NCI-H460 (cell line): ENCODE results near the gene MAGI1. TPM values are rescaled to one million over a fixed set of nuclear protein-coding genes. Genes with fewer than 3 reads are reported as not detected.

Experiments used
- DNase-seq: peaks from one replicate; pipeline ENCODE4 v3.0.0-alpha.2; 2016; ENCODE audit warnings: low read depth; ENCODE audit errors: extremely low read depth
- total RNA-seq: library from RNA; depleted of rRNA; stranded (reverse); fragments of >200 nt; shearing (Covaris generic); gene quantifications from 2 replicates; pipeline ENCODE4 v1.2.3, GENCODE V29; 2014

MAGI1 gene
- total RNA-seq, 1 experiment from 2014 or later = 1.7 TPM

DNA sequence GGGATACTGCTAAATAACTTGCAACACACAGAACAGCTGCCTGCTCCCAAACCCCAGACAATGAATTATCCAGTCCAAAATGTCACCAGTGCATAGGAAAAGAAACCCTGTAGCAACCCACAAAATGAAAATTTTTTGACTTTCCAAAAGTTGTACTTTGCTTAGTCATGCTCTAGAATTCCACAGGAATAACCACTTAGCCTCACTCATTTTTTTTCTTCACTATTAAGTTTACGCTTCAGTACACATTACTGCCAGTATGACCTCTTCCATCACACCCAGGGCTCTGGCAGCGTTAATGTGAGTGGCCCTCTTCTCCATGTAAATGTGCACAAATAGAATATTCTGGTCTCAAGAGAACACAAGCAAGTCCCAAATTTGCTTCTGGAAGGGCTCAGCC is 259.8 kb downstream of the MAGI1 start:
- DNase-seq = no peak

DNA sequence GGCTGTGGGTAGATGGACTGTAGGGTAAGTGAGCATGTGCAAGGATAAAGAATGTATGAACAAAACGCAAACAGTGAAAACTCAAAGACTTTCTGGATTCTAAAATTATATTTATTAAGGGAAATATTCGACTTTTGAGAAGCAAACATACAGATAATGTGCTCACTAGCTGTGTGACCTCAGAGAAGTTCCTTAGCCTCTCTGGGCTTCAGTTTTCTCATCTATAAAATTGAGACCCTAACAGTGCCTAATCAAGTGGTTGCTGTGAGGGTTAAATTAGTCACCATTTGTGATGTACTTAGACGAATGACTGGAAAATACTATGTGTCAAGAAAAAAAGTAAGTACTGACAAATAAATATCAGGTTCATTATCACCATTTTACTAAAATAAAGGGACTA is 261.7 kb downstream of the MAGI1 start:
- DNase-seq = no peak

- DNase-seq = no peak
These were observed 262.2 kb downstream of the MAGI1 start for GRCh38 chr3:65776494-65776893.

- no peak for DNase-seq
These were observed 262.6 kb downstream of the MAGI1 start for GRCh38 chr3:65776081-65776480.

DNA sequence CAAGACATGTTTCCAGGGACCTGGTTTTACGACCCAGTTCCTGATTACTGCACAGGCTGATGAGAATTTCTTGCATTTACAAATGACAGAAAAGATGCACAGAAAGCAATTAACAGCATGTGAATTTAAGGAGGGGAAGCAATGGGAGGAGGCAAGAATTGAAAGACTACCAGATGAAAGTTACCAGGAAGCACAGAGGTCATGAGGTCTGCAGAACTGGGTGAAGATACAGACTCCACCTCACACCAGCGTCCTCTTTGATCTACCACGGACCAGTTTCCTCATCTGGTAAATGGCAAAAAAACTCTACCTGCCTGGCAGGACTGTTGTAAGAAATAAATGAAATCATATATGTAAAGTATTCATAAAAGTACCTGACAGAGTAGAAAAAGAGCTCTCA is 266.0 kb downstream of the MAGI1 start:
- no peak for DNase-seq

GRCh38 chr3:65767551-65767950 is 271.2 kb downstream of the MAGI1 start:
- no peak for DNase-seq

- no peak for DNase-seq
These were observed 276.5 kb downstream of the MAGI1 start for GRCh38 chr3:65762235-65762580.

DNA sequence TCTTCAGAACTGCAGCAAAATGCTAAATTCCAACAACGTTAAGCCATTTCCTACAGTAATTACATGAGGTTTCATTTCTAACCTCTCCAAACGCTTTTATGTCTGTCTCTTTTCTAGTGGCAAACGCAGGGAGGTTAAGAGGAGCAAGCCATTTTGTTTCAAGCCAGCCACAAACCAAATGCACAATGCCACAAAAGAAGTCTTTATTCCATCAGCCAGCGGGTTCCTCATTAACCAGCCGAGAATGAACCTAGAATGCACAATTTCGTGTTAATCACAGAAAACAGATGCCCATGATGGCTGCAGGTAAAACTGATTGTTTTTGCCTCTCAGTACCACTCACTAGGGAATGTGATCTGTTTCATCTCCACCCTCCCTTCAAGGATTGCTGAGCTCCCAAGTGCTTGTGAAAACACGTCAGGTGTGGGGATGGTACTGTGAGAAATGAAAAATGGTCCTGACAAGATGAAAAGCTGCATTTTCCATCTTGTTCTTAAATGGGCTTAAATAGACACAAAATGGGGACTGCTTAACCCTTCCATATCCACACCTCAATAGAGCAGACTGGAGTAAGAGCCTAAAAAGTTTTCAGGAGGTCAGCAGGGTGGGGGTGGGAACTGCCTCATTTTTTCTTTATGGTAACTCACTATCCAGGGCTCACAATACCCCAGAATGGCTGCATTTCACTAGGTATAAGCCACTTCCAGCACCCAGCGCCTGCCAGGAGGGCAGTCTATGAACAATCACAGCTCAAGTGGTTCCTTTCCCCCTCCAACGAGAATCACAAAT is 277.1 kb downstream of the MAGI1 start:
- DNase-seq = no peak

DNA sequence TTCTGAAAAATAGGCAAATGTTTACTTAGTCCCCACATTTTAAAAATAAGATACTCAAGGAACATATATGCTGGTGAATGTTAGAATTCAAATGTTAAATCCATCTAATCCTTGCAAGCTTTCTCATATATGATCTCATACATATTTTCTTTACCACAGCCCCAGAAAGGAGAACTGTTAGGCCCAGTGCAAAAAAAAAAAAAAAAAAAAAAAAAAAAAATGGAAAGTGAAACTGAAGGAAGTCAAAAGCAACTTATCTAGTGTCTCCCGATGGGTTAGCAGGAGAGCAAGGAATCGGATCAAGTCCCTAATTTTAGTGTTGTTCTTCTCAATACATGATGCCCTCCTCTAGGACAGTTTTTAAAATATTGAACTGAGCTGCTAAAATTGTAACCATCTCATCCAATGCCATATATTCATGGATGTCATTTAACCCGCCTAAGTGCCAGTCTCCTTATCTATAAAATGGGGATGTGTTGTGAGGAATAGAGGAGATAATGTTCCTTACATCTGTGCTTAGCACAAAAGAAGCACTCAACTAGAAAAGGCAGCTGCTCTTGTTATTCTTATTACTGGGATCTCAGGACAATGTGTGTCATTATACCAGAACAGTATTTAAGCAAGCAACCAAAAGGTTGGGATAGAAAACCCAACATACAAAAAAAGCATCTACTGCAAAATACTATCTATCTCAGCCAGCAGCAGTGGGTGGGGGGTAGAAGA is 279.7 kb downstream of the MAGI1 start:
- no peak for DNase-seq

GRCh38 chr3:65758438-65758837 is 280.3 kb downstream of the MAGI1 start:
- no peak for DNase-seq

- DNase-seq = no peak
These were observed 286.1 kb downstream of the MAGI1 start for GRCh38 chr3:65752636-65753035.

- peak; percentile 6 for DNase-seq
These were observed 287.5 kb downstream of the MAGI1 start for GRCh38 chr3:65751123-65751700.

- DNase-seq = no peak
These were observed 289.7 kb downstream of the MAGI1 start for GRCh38 chr3:65749066-65749465.

DNA sequence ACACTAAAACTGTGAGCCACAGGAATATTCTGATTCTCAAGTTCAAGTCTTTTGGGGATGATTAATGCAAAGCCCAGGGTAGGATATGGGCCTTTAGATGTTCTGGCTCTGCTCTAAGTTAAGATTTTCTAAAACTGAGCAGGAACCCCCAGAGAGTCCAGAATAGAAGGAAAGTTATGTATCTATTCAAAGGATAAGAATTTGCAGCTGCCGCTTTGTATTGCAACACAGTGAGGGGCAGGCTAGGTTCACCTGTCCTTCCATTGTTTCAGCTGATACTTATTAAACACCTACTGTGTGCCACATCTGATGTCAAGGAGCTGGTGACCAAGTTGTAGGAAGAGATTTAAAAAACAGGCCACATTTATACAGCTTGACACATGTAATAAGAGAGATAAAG is 290.4 kb downstream of the MAGI1 start:
- no peak for DNase-seq

DNA sequence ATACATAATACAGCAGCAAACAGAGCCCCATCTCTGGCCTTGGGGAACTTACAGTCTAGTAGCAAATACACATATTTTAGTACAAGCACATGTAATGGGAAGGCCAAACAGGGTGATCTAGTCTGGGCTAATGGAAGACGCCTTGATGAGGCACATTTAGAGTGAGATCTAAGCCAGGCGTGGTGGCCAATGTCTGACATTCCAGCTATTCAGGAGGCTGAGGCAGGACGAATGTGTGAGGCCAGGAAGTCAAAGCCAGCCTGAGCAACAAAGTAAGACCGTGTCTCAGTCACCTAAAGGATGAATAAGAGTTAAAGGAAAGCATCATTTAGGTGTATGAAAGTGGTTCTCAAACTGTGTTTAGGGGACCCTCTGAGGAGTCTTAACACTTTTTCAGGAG is 291.9 kb downstream of the MAGI1 start:
- DNase-seq = no peak

- no peak for DNase-seq
These were observed 293.4 kb downstream of the MAGI1 start for GRCh38 chr3:65745306-65745705.

GRCh38 chr3:65742914-65743313 is 295.8 kb downstream of the MAGI1 start:
- no peak for DNase-seq

DNA sequence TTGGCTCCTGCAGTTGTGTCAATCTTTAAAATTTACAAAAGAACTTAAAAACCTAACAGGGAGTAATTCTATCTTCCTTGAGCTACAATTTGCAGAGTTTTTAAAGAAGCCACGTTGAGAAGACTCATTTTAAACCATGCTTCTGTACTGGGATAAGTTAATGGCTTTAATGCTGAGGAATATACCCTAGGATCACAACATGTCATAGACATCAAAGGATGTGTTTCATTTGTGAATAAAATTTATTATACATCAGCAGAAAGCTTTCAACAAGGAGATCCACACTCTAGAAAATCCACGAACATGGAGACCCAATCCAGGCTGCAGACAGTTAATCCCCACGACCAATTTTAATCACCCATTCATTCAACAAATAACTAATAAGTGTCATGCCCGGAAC is 297.2 kb downstream of the MAGI1 start:
- DNase-seq = no peak

DNA sequence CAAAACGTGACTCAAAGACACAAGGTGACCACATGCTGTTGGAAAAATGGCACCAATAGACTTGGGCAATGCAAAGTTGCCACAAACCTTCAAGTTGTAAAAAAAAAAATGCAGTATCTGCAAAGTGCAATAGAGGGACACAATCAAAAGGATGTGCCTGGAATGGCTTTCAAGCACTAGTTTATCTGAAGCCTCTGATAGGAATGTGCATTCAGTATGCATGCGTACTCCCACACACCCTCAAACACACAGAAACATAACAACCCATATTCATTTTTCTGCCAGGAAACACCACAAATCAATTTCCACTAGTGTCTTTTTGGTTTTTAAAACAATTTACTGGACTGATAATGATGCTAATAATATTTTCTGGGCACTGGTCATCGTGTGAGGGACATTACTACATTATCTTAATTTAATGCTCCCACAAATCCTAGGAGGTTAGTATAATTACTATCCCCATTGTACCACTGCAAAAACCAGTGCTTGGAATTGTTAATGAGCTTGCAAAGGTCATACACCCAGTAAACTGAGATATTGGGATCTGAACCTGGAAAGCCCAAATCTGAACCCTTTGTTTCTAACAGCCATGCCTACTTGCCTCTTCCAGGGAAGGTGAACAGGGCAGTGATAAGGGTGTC is 298.7 kb downstream of the MAGI1 start:
- DNase-seq = no peak

DNA sequence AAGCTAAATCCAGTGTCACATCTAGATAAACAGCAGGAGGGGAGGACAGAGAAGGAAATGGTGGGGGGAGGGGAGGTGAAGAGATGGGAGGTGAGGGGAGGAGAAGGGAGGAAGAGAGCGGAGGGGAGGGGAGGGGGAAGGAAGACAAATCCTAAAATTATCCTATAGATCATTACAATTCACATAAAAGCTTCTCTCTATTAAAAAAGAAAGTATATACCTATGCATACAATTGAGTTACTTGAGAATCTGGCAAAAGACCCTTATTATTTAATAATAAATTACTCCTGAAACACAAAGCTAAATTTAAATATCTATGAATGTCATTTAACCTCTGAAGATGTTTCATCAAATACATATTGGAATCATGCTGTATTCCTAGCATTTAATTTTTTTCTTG is 303.9 kb downstream of the MAGI1 start:
- no peak for DNase-seq

DNA sequence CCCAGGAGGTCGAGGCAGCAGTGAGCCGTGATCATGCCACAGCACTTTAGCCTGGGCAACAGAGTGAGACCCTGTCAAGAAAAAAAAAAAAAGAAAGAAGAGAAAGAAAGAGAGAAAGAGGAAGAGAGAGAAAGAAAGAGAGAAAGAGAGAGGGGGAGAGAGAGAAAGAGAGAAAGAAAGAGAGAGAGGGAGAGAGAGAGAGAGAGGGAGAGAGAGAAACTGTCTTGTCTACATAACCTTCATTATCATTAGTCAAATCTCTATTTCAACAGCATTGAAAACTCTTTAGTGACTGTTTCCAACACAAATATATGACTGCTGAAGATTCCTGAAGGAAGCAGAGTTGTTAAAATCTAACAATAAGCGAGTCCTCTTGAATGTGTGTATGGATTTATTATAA is 304.3 kb downstream of the MAGI1 start:
- DNase-seq = no peak

- no peak for DNase-seq
These were observed 305.3 kb downstream of the MAGI1 start for GRCh38 chr3:65733459-65733858.
